ENCODE measurements around the gene CDK16. TPM values are rescaled to one million over a fixed set of nuclear protein-coding genes. Genes with fewer than 3 reads are reported as not detected.

The CDK16 gene
- polyA plus RNA-seq, 1 of the 3 experiments (the other 2 are of a cell fraction), result 116 TPM

DNA sequence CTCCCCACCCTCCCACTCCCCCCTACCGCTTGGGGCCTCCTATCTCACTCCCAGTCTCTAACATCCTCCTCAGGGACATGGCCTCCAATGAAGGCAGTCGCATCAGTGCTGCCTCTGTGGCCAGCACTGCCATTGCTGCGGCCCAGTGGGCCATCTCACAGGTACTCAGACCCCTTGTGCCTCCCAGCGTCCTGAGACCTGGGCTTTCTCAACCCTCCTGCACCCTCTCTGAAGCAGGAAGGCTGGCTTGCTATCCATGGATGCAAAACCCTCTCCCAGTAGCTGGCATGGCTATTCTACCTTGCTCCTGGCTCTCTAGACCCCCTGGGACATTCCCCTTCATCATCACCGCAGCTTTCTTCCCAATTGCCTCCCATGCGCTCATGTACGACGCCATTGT is 38.1 kb upstream of the CDK16 start:
- Histone ChIP-seq H3F3A (replicated peaks; ENCODE audit: insufficient read depth) (no peaks in the 10 kb centered on the region), H3K4me2 (no peak overlapping the region), H3K27ac (ENCODE audit: low read depth in 2 of 2, low read length in 1 of 2) (no peak overlapping the region), H3K27me3 (ENCODE audit: insufficient read depth) (peaks cover 33% of the 10 kb centered on the region; the same call in 1 of the 2 replicates), H3K9me2 (no peaks in the 10 kb centered on the region), H3K9ac (no peak overlapping the region), H3K79me2 (ENCODE audit: insufficient read depth) (no peaks in the 10 kb centered on the region), H4K20me1 (ENCODE audit: insufficient read depth) (no peaks in the 10 kb centered on the region), H3K9me3 (no peaks in the 10 kb centered on the region), H2AFZ (ENCODE audit: low read depth) (no peak overlapping the region), H3K36me3 (replicated peaks in 1 of 2; ENCODE audit: control insufficient read depth in 1 of 2, insufficient read depth in 2 of 2, low read length in 1 of 2) (peaks cover 0 to 18% of the 10 kb centered on the region in 2 experiments), H3K4me3 (ENCODE audit: low read depth in 2 of 2, low read length in 1 of 2) (no peak overlapping the region), H3K4me1 (ENCODE audit: control insufficient read depth in 1 of 2, insufficient read depth in 2 of 2, low read depth in 1 of 2, low read length in 1 of 2) (no peaks in the 10 kb centered on the region)
- POLR2A ChIA-PET, result no interaction called here
- 66% methylated on average over 6 of the region's 8 CpGs for WGBS (ENCODE audit: low lambda C conversion rate)
- no peak for DNase-seq
- TF ChIP-seq ELF1 (IDR thresholded peaks at IDR 0.05) (no peak), MAX (IDR thresholded peaks at IDR 0.05; ENCODE audit: low read depth) (no peak), NRF1 (IDR thresholded peaks at IDR 0.05; ENCODE audit: low read depth, low read length) (no peak), PBX3 (IDR thresholded peaks at IDR 0.05) (no peak), MEF2A (IDR thresholded peaks at IDR 0.05; ENCODE audit: borderline replicate concordance, low read depth) (no peak), POLR2AphosphoS5 (IDR thresholded peaks at IDR 0.05; ENCODE audit: low read depth, low read length) (no peak), JUND (IDR thresholded peaks at IDR 0.05) (no peak), FOXJ3 (CRISPR knock-in tag; IDR thresholded peaks at IDR 0.05) (no peak), EP300 (IDR thresholded peaks at IDR 0.05; ENCODE audit: borderline replicate concordance in 1 of 2, low read depth in 1 of 2, low read length in 1 of 2) (no peak), RCOR1 (IDR thresholded peaks at IDR 0.05; ENCODE audit: low read length) (no peak), GABPA (IDR thresholded peaks at IDR 0.05; ENCODE audit: low read depth) (no peak), SMC3 (IDR thresholded peaks at IDR 0.05; ENCODE audit: low read depth, low read length) (no peak), TEAD4 (IDR thresholded peaks at IDR 0.05; ENCODE audit: borderline replicate concordance, insufficient read depth) (no peak), EZH2phosphoT487 (IDR thresholded peaks at IDR 0.05; ENCODE audit: borderline replicate concordance, low read depth) (no peak), TCF12 (IDR thresholded peaks at IDR 0.05) (no peak), CHD2 (IDR thresholded peaks at IDR 0.05; ENCODE audit: low read length, partially characterized antibody) (no peak), SIN3A (IDR thresholded peaks at IDR 0.05; ENCODE audit: borderline replicate concordance, low read depth, low read length) (no peak)
- TF ChIP-seq, protein P1, sequence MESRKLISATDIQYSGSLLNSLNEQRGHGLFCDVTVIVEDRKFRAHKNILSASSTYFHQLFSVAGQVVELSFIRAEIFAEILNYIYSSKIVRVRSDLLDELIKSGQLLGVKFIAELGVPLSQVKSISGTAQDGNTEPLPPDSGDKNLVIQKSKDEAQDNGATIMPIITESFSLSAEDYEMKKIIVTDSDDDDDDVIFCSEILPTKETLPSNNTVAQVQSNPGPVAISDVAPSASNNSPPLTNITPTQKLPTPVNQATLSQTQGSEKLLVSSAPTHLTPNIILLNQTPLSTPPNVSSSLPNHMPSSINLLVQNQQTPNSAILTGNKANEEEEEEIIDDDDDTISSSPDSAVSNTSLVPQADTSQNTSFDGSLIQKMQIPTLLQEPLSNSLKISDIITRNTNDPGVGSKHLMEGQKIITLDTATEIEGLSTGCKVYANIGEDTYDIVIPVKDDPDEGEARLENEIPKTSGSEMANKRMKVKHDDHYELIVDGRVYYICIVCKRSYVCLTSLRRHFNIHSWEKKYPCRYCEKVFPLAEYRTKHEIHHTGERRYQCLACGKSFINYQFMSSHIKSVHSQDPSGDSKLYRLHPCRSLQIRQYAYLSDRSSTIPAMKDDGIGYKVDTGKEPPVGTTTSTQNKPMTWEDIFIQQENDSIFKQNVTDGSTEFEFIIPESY (IDR thresholded peaks at IDR 0.05; ENCODE audit: borderline replicate concordance, low read depth), result no peak
- TF ChIP-seq, protein P2, sequence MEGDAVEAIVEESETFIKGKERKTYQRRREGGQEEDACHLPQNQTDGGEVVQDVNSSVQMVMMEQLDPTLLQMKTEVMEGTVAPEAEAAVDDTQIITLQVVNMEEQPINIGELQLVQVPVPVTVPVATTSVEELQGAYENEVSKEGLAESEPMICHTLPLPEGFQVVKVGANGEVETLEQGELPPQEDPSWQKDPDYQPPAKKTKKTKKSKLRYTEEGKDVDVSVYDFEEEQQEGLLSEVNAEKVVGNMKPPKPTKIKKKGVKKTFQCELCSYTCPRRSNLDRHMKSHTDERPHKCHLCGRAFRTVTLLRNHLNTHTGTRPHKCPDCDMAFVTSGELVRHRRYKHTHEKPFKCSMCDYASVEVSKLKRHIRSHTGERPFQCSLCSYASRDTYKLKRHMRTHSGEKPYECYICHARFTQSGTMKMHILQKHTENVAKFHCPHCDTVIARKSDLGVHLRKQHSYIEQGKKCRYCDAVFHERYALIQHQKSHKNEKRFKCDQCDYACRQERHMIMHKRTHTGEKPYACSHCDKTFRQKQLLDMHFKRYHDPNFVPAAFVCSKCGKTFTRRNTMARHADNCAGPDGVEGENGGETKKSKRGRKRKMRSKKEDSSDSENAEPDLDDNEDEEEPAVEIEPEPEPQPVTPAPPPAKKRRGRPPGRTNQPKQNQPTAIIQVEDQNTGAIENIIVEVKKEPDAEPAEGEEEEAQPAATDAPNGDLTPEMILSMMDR (IDR thresholded peaks at IDR 0.05), result no peak
- TF ChIP-seq, protein P3, sequence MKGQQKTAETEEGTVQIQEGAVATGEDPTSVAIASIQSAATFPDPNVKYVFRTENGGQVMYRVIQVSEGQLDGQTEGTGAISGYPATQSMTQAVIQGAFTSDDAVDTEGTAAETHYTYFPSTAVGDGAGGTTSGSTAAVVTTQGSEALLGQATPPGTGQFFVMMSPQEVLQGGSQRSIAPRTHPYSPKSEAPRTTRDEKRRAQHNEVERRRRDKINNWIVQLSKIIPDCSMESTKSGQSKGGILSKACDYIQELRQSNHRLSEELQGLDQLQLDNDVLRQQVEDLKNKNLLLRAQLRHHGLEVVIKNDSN (IDR thresholded peaks at IDR 0.05; ENCODE audit: borderline replicate concordance, low read depth), result no peak
- CTCF ChIA-PET, result no interaction called here

All from SK-N-SH (cell line).